Measurements from ENCODE around the gene USP10.

DNA sequence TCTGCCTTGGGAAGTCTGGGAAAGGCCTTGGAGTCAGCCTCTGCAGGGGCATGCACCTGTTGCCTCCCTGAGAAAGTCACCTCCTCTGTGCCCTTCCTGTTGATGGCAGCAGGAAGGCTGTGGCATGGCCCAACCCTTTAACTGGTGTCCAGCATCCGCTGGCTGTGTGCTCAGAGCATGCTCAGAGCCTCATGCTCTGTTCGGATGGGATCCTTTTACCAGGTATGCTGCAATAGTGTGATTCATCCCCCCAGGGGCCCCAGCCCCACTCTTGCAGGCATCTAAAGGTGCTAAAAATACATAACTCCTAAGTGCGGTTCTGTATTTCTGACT, 26.6 kb upstream of the USP10 start:
- TF ChIP-seq, protein P1, sequence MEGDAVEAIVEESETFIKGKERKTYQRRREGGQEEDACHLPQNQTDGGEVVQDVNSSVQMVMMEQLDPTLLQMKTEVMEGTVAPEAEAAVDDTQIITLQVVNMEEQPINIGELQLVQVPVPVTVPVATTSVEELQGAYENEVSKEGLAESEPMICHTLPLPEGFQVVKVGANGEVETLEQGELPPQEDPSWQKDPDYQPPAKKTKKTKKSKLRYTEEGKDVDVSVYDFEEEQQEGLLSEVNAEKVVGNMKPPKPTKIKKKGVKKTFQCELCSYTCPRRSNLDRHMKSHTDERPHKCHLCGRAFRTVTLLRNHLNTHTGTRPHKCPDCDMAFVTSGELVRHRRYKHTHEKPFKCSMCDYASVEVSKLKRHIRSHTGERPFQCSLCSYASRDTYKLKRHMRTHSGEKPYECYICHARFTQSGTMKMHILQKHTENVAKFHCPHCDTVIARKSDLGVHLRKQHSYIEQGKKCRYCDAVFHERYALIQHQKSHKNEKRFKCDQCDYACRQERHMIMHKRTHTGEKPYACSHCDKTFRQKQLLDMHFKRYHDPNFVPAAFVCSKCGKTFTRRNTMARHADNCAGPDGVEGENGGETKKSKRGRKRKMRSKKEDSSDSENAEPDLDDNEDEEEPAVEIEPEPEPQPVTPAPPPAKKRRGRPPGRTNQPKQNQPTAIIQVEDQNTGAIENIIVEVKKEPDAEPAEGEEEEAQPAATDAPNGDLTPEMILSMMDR (tag by site-specific recombination; IDR thresholded peaks at IDR 0.05): no peak
- TF ChIP-seq ZNF670 (tag by site-specific recombination; IDR thresholded peaks at IDR 0.05; ENCODE audit: low read depth) (no peak), ZNF114 (tag by site-specific recombination; IDR thresholded peaks at IDR 0.05) (no peak), IKZF3 (tag by site-specific recombination; IDR thresholded peaks at IDR 0.05) (no peak)
- TF ChIP-seq, protein P2, sequence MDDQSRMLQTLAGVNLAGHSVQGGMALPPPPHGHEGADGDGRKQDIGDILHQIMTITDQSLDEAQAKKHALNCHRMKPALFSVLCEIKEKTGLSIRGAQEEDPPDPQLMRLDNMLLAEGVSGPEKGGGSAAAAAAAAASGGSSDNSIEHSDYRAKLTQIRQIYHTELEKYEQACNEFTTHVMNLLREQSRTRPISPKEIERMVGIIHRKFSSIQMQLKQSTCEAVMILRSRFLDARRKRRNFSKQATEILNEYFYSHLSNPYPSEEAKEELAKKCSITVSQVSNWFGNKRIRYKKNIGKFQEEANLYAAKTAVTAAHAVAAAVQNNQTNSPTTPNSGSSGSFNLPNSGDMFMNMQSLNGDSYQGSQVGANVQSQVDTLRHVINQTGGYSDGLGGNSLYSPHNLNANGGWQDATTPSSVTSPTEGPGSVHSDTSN (CRISPR knock-in tag; IDR thresholded peaks at IDR 0.05): no peak
- TF ChIP-seq, protein P3, sequence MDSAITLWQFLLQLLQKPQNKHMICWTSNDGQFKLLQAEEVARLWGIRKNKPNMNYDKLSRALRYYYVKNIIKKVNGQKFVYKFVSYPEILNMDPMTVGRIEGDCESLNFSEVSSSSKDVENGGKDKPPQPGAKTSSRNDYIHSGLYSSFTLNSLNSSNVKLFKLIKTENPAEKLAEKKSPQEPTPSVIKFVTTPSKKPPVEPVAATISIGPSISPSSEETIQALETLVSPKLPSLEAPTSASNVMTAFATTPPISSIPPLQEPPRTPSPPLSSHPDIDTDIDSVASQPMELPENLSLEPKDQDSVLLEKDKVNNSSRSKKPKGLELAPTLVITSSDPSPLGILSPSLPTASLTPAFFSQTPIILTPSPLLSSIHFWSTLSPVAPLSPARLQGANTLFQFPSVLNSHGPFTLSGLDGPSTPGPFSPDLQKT (IDR thresholded peaks at IDR 0.05; ENCODE audit: borderline replicate concordance, low read depth, low read length): no peak
- TF ChIP-seq, protein P4, sequence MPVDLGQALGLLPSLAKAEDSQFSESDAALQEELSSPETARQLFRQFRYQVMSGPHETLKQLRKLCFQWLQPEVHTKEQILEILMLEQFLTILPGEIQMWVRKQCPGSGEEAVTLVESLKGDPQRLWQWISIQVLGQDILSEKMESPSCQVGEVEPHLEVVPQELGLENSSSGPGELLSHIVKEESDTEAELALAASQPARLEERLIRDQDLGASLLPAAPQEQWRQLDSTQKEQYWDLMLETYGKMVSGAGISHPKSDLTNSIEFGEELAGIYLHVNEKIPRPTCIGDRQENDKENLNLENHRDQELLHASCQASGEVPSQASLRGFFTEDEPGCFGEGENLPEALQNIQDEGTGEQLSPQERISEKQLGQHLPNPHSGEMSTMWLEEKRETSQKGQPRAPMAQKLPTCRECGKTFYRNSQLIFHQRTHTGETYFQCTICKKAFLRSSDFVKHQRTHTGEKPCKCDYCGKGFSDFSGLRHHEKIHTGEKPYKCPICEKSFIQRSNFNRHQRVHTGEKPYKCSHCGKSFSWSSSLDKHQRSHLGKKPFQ (tag by site-specific recombination; IDR thresholded peaks at IDR 0.05): no peak

Measured in HEK293 (cell line).